ENCODE data around the gene CDH13.

GRCh38 chr16:83700918-83701317 is 1074.1 kb downstream of the CDH13 start:
- TF ChIP-seq, protein P1, sequence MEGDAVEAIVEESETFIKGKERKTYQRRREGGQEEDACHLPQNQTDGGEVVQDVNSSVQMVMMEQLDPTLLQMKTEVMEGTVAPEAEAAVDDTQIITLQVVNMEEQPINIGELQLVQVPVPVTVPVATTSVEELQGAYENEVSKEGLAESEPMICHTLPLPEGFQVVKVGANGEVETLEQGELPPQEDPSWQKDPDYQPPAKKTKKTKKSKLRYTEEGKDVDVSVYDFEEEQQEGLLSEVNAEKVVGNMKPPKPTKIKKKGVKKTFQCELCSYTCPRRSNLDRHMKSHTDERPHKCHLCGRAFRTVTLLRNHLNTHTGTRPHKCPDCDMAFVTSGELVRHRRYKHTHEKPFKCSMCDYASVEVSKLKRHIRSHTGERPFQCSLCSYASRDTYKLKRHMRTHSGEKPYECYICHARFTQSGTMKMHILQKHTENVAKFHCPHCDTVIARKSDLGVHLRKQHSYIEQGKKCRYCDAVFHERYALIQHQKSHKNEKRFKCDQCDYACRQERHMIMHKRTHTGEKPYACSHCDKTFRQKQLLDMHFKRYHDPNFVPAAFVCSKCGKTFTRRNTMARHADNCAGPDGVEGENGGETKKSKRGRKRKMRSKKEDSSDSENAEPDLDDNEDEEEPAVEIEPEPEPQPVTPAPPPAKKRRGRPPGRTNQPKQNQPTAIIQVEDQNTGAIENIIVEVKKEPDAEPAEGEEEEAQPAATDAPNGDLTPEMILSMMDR (IDR thresholded peaks at IDR 0.05; ENCODE audit: low read depth, low read length, poor library complexity, severe bottlenecking), result no peak
- TF ChIP-seq EZH2phosphoT487 (IDR thresholded peaks at IDR 0.05; ENCODE audit: borderline replicate concordance, low read length), result no peak

Measured in DOHH2 (cell line).